Neural cell (in vitro differentiated cells): Measurements from ENCODE around the gene ADAM30. TPM values are rescaled to one million over a fixed set of nuclear protein-coding genes. Genes with fewer than 3 reads are reported as not detected.

ENCODE experiments used
- H2AFZ ChIP-seq: fragments of 200-600, 300-800 bp; sonication (generic), shearing (Covaris generic); 2 replicates; pipeline ENCODE4 v1.6.0; 2014; ENCODE audit warnings: low read depth, mild to moderate bottlenecking, antibody characterized with exemption, low read length, moderate library complexity
- H3F3A ChIP-seq: fragments of 200-600 bp; shearing (Covaris generic); 2 replicates; pipeline ENCODE4 v1.6.1; 2016; ENCODE audit warnings: mild to moderate bottlenecking, moderate library complexity, mixed read lengths, antibody characterized with exemption, low read length; ENCODE audit not compliant: insufficient read depth, poor library complexity, severe bottlenecking
- H3K27ac ChIP-seq: fragments of 200-600, 300-800 bp; sonication (generic), shearing (Covaris generic); 2 replicates; pipeline ENCODE4 v1.5.1; 2014; ENCODE audit warnings: mild to moderate bottlenecking, low read length, moderate library complexity
- H3K27me3 ChIP-seq: fragments of 300-800, 200-600 bp; sonication (generic), shearing (Covaris generic); 2 replicates; pipeline ENCODE4 v1.6.0; 2014; ENCODE audit warnings: mild to moderate bottlenecking, low read depth, low read length, moderate library complexity; ENCODE audit not compliant: insufficient read depth
- H3K36me3 ChIP-seq: fragments of 300-800, 200-600 bp; sonication (generic), shearing (Covaris generic); 2 replicates; pipeline ENCODE4 v1.5.1; 2014; ENCODE audit warnings: mild to moderate bottlenecking, antibody characterized with exemption, low read length, moderate library complexity; ENCODE audit not compliant: insufficient read depth
- H3K4me2 ChIP-seq: fragments of 300-800, 200-600 bp; sonication (generic), shearing (Covaris generic); 2 replicates; pipeline ENCODE4 v1.6.0; 2014; ENCODE audit warnings: mild to moderate bottlenecking, low read length
- H3K4me3 ChIP-seq: fragments of 300-800, 200-600 bp; sonication (generic), shearing (Covaris generic); 2 replicates; pipeline ENCODE4 v1.5.1; 2014; ENCODE audit warnings: mild to moderate bottlenecking, low read length, moderate library complexity
- H3K79me2 ChIP-seq: fragments of 200-600 bp; shearing (Covaris generic); replicated peaks from 2 replicates; pipeline ENCODE4 v1.6.0; 2014; ENCODE audit warnings: mild to moderate bottlenecking, low read length, moderate library complexity; ENCODE audit not compliant: insufficient read depth
- H3K9ac ChIP-seq: fragments of 300-800, 200-600 bp; sonication (generic), shearing (Covaris generic); 2 replicates; pipeline ENCODE4 v1.6.1; 2016; ENCODE audit warnings: mild to moderate bottlenecking, low read length, mixed read lengths
- H3K9me2 ChIP-seq: fragments of 200-600 bp; shearing (Covaris generic); 2 replicates; pipeline ENCODE4 v1.6.1; 2016; ENCODE audit warnings: mild to moderate bottlenecking, low read length, mixed read lengths; ENCODE audit not compliant: insufficient read depth
- H3K9me3 ChIP-seq: fragments of 200-600, 300-800 bp; sonication (generic), shearing (Covaris generic); 2 replicates; pipeline ENCODE4 v1.6.1; 2016; ENCODE audit warnings: mild to moderate bottlenecking, mixed run types, low read length, moderate library complexity, mixed read lengths
- H4K20me1 ChIP-seq: fragments of 200-600 bp; shearing (Covaris generic); 2 replicates; pipeline ENCODE4 v1.6.1; 2016; ENCODE audit warnings: mild to moderate bottlenecking, mixed run types; ENCODE audit not compliant: insufficient read depth
- CTCF ChIP-seq: fragments of 450-650 bp; IDR thresholded peaks from 2 replicates; pipeline ENCODE4 v1.5.1; 2014; ENCODE audit warnings: antibody characterized with exemption, mild to moderate bottlenecking, moderate library complexity; ENCODE audit not compliant: poor library complexity, severe bottlenecking
- EP300 ChIP-seq: fragments of 450-650 bp; conservative IDR thresholded peaks from 2 replicates; pipeline ENCODE4 v1.6.1; 2014; ENCODE audit warnings: antibody characterized with exemption, mild to moderate bottlenecking, moderate library complexity; ENCODE audit not compliant: poor library complexity, severe bottlenecking
- EZH2 ChIP-seq: fragments of 200-600, 300-800 bp; shearing (Covaris generic), sonication (generic); IDR thresholded peaks from 2 replicates; pipeline ENCODE4 v1.6.1; 2014; ENCODE audit warnings: antibody characterized with exemption, low read length, borderline replicate concordance, mild to moderate bottlenecking; ENCODE audit not compliant: insufficient read depth, poor library complexity, severe bottlenecking
- MXI1 ChIP-seq: fragments of 450-650 bp; conservative IDR thresholded peaks from 2 replicates; pipeline ENCODE4 v1.6.1; 2014; ENCODE audit warnings: antibody characterized with exemption, mild to moderate bottlenecking; ENCODE audit not compliant: poor library complexity, severe bottlenecking
- POLR2AphosphoS5 ChIP-seq: IDR thresholded peaks from 2 replicates; pipeline ENCODE4 v1.6.1; 2012
- RAD21 ChIP-seq: fragments of 450-650 bp; conservative IDR thresholded peaks from 2 replicates; pipeline ENCODE4 v1.6.1; 2014; ENCODE audit warnings: antibody characterized with exemption, mild to moderate bottlenecking, moderate library complexity
- REST ChIP-seq: IDR thresholded peaks from 2 replicates; pipeline ENCODE4 v1.6.1; 2012; ENCODE audit warnings: borderline replicate concordance
- SMC3 ChIP-seq: fragments of 450-650 bp; conservative IDR thresholded peaks from 2 replicates; pipeline ENCODE4 v1.6.1; 2014; ENCODE audit warnings: antibody characterized with exemption, mild to moderate bottlenecking, moderate library complexity; ENCODE audit not compliant: poor library complexity
- TAF1 ChIP-seq: IDR thresholded peaks from 2 replicates; pipeline ENCODE4 v1.6.1; 2012; ENCODE audit warnings: low read depth
- polyA plus RNA-seq: library from polyadenylated mRNA; depleted of rRNA; stranded (reverse); fragments of >200 nt; gene quantifications from 2 replicates; pipeline ENCODE4 v1.2.3, GENCODE V29; 2014

Gene ADAM30
- polyA plus RNA-seq, 1 donor from 2014 or later: not detected

GRCh38 chr1:119917304-119918055 lies 21.2 kb upstream of the ADAM30 start:
- Histone ChIP-seq H3K9ac (no peak overlapping the region), H3K4me2 (no peak overlapping the region), H3K27me3 (no peaks in the 10 kb centered on the region), H3K27ac (no peak overlapping the region), H3K4me3 (no peak overlapping the region), H2AFZ (no peak overlapping the region), H3K79me2 (no peaks in the 10 kb centered on the region), H3K9me2 (no peaks in the 10 kb centered on the region), H3K9me3 (no peaks in the 10 kb centered on the region), H4K20me1 (no peaks in the 10 kb centered on the region), H3K36me3 (no peaks in the 10 kb centered on the region), H3F3A (no peaks in the 10 kb centered on the region)
- TF ChIP-seq MXI1 (no peak), SMC3 (no peak), RAD21 (no peak), TAF1 (no peak), POLR2AphosphoS5 (no peak), EP300 (no peak), EZH2 (no peak), REST (no peak)

- H3F3A ChIP-seq: no peaks in the 10 kb centered on the region
- no peak overlapping the region for H3K27ac ChIP-seq
- H2AFZ ChIP-seq: no peak overlapping the region
- no peak overlapping the region for H3K4me2 ChIP-seq
- H3K36me3 ChIP-seq: no peaks in the 10 kb centered on the region
- H3K9me3 ChIP-seq: no peaks in the 10 kb centered on the region
- no peaks in the 10 kb centered on the region for H4K20me1 ChIP-seq
- H3K4me3 ChIP-seq: no peak overlapping the region
- TF ChIP-seq SMC3 (no peak), MXI1 (no peak), EP300 (no peak)
- H3K9me2 ChIP-seq: no peaks in the 10 kb centered on the region
- H3K27me3 ChIP-seq: no peaks in the 10 kb centered on the region
- no peak overlapping the region for H3K9ac ChIP-seq
- H3K79me2 ChIP-seq: no peaks in the 10 kb centered on the region
These were observed 19.2 kb upstream of the ADAM30 start for GRCh38 chr1:119915517-119915916.

GRCh38 chr1:119914071-119914470 lies 17.8 kb upstream of the ADAM30 start:
- Histone ChIP-seq H3K36me3 (no peaks in the 10 kb centered on the region), H4K20me1 (no peaks in the 10 kb centered on the region)

More at GRCh38 chr1:119914071-119914470, 17.8 kb upstream of the ADAM30 start:
- H2AFZ ChIP-seq: no peak overlapping the region
- no peaks in the 10 kb centered on the region for H3K9me2 ChIP-seq
- no peaks in the 10 kb centered on the region for H3K27me3 ChIP-seq
- H3K9me3 ChIP-seq: no peaks in the 10 kb centered on the region
- H3F3A ChIP-seq: no peaks in the 10 kb centered on the region
- H3K4me3 ChIP-seq: no peak overlapping the region
- no peak overlapping the region for H3K4me2 ChIP-seq
- H3K79me2 ChIP-seq: no peaks in the 10 kb centered on the region
- H3K27ac ChIP-seq: no peak overlapping the region
- TF ChIP-seq RAD21: no peak
- no peak for TF ChIP-seq REST
- no peak for TF ChIP-seq CTCF
- TF ChIP-seq MXI1: no peak
- no peak for TF ChIP-seq EP300
- no peak for TF ChIP-seq SMC3
- TF ChIP-seq TAF1: no peak
- no peak for TF ChIP-seq POLR2AphosphoS5
- TF ChIP-seq EZH2: no peak
- no peak overlapping the region for H3K9ac ChIP-seq
